HG02981 (cell line): ENCODE measurements around the gene BNIP3.
A peak's percentile ranks its signal among the peaks of the same experiment; 100 is the strongest.

Experiments
- ATAC-seq: cut with Tn5 transposase; IDR thresholded peaks from one replicate; pipeline ENCODE4 v1.9.1; 2021; ENCODE audit warnings: mild to moderate bottlenecking, moderate library complexity; ENCODE audit not compliant: unreplicated experiment

BNIP3 gene

GRCh38 chr10:131981429-131982184 is at the start of gene BNIP3:
Gene BNIP3, minus strand, starts transcription at chr10:131981923. Its CDS starts 117 bp downstream, at chr10:131981806.
- peak; percentile 87 for ATAC-seq

DNA sequence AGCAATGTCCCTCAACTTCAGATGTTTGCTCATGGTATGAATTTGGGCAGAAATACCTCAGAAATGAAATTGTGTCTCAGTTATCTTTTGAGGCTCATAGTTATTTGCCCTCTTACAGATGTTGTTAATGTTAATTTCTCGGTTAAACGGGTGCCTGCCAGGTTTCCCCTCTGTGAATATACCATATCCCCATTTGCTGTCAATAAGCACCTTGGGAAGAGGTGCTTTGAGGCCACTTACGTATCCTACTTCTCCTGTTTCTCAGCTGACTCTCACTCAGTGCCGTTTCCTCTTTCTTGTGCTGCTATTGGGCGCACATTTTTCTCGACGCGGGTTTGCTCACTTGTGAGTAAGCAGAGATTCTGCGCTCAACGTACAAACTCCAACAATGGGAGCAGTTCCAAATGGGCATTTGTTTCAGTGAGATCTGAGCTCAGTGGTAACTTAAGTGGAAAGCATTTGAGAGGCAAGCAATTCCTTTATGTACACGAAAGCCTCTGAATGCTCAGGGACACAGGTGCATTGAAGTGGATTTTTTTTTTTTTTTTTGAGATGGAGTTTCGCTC is 49.3 kb upstream of the BNIP3 start:
- ATAC-seq = no peak

GRCh38 chr10:132028706-132029105 is 47.0 kb upstream of the BNIP3 start:
- no peak for ATAC-seq

DNA sequence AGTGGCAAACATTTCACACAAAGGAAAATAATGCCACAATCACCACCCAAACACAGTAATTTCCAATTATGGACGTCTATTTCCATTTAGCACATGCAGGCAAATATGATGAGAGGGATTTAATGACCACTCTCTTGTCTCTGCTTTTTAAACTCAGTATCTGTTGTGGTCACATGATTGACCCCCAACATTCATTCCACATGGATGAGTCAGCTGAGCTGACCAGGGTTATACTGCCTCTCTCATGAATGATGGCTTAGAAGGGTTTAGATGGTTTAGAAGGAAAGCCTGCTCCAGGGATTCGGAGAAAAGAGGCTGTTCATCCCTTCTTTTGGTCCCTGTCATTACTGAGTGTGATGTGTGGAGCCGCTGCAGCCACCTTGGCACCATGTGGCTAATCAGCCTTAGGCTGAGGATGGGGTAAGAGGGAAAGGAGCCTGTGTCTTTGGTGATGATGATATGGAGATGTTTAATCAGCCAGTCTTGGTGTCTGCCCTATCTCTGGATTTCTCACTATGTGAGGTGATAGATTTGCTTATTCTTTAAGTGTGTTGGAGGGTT is 45.8 kb upstream of the BNIP3 start:
- ATAC-seq = no peak

DNA sequence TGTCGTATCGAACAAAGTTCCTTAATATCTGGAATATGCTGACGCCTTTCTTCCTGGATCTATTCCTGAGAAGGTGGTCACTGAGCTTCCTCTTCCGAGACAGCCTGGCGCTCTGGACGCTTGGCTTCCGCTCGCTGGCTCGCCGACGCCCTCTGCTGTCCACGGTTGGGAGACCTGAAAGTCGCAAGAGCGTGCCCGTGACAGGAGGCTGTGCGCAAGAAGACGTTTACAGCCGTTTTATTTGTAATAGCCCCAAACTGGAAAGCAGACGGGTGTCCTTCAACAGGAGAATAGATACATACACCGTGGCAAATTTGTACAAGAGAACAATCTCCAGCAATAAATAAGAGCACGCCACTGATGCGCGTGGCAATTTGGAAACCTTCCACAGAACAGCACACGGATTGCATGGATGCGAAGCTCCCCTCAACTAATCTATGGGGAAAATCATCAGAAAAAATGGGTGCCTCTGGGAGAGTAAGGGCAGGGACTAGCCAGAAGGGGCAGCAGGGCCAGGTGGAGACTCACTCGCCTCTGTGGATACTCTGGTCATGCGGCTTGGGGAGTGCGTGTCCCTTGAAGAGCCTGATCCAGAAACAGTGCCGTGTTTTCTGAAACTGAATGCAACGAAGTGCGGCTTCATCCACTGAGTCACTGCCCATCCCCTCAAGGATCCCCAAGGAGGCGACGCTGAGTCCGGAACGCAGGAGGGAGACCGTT is 41.5 kb upstream of the BNIP3 start:
- peak; percentile 73 for ATAC-seq

DNA sequence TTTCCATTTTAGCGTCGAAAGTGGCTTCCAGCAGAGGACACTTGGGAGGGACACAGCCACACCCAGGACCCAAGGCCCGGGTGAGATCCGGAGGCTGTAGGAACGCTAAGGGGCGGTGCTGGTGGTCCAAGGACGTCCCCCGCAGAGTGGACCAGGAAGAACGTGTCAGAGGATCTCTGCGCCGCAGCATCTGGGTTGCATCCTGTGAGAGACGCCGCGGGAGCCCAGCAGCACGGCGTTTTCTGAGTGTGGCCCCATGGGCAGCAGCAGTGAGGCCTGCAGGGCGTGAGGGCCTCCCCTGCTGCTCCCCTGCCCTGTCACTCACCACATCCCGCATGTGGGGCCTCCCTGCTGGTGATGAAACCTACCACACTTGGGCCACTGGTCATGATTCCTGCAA is 40.5 kb upstream of the BNIP3 start:
- no peak for ATAC-seq

- ATAC-seq = no peak
Observed at GRCh38 chr10:132021504-132022143, 39.9 kb upstream of the BNIP3 start.

DNA sequence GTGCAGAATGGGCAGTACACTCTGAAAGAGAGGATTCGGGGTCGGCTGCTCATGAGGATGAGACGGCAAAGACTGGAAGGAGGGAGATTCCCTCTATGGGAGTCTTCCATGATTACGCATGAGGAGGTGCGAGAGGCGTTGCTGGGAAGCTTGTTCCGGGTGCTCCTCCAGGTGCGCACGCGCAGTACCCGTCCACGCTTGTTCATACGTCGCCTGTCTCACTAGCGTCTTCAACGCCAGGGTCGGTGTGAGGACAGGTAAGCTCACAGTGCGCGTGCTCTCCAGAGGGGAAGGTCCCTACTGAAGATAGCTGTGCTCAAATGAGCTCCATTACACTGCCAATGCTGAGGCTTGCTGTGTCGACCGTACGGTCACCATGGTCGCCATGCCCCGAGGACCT is 39.3 kb upstream of the BNIP3 start:
- no peak for ATAC-seq

DNA sequence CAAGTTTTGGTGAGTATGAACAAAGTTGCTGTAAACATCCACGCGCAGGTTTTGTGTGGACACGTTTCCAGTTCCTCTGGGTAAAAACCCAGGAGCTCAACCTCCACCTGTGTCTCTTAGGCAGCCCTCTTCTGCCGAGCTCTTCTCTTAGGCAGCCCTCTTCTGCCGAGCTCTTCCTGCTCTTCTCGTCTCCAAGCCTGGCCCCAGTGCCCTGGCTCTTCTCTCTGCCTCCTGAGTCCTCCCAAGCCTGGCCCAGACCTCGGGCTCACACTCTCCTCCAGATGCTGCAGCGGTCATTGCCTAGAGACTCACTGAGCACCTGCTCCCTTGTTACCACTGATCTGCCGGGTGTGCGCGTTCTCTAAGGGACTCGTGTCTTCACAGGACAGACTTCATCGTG is 38.7 kb upstream of the BNIP3 start:
- no peak for ATAC-seq

DNA sequence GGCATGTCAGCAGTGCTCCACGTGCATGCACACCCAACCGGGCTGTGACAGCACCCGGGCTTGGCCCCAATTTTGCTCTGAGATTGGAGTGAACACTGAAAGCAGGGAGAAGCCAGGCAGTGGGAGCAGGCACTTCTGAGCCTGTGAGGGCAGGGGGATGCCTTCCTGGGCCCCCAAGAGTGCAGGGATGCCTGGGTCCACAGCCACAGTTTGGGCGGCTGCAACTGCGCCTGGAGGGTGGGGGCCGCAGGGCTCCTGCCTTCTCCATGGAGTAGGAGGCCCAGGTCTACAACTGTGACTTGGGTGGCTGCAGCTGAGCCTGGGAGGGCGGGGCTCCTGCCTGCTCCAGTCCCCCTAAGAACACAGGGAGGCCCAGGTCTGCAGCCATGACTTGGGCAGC is 37.6 kb upstream of the BNIP3 start:
- no peak for ATAC-seq

- ATAC-seq = no peak
Observed at GRCh38 chr10:132018446-132018845, 36.7 kb upstream of the BNIP3 start.

DNA sequence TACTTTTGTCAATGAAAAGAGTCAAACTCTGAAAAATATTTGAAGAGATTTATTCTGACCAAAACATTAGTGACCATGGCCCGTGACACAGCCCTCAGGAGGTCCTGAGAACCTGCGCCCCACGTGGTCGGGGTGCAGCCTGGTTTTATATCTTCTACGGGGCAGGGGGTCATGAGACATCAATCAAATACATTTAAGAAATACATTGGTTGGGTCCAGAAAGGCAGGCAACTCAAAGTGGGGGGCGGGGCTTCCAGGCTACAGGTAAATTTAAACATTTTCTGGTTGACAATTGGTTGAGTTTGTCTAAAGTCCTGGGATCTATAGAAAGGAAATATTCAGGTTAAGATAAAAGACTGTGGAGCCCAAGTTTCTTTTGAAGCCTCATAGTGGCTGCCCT is 34.8 kb upstream of the BNIP3 start:
- no peak for ATAC-seq

DNA sequence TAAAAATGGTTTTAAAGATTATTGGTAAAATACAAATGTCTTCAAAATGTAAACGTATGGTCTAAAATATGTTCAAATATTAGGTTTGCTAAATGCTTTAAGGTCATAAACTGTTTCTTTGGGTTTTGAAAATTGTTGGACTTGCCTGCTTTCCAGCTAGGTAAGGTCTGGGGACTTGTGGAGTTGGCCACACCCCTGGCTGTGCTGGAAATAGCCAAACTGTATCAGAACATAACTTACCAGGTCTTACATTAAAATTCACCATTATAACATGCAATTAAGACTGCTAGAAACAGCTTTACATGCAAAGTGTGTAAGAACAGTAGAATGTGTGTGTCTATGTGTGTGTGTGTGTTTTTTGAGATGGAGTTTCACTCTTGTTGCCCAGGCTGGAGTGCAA is 29.7 kb upstream of the BNIP3 start:
- ATAC-seq = no peak

- ATAC-seq = no peak
Observed at GRCh38 chr10:132011024-132011423, 29.3 kb upstream of the BNIP3 start.

- ATAC-seq = no peak
Observed at GRCh38 chr10:132010483-132010882, 28.8 kb upstream of the BNIP3 start.

DNA sequence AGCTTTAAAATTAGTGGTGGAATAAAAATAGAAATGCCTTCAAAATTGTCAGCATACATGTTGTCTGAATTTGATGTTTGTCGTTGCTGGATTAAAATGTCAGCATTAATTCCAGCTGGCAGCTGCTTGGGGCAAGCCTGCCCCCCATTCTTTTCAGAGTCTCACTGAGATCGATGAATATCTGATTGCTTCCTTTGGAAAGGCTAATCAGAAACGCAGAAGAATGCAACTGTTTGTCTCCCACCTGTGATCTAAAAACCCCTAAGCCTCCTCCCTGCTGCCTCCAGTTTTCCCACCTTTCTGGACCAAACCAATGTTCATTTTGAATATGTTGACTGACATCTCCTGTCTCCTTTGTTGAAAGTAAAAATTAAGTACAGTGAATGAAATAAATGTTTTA is 27.9 kb upstream of the BNIP3 start:
- no peak for ATAC-seq

DNA sequence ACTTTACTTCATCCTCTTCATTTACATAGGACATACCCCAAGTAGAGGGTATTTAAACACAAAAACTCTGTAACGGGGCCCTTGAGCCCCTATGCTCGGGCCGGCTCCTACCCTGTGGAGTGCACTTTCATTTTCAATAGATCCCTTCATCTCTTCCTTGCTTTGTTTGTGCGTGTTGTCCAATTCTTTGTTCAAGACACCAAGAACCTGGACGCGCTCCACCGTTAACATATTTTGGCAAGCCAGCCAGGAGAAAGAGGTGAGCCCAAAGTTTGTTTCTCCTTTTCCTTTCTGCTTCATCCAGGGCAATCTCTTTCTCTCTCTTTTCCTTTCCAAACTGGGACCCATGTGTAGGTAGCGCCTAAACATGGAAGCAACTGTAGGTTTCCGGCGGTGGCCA is 26.0 kb upstream of the BNIP3 start:
- ATAC-seq = no peak

DNA sequence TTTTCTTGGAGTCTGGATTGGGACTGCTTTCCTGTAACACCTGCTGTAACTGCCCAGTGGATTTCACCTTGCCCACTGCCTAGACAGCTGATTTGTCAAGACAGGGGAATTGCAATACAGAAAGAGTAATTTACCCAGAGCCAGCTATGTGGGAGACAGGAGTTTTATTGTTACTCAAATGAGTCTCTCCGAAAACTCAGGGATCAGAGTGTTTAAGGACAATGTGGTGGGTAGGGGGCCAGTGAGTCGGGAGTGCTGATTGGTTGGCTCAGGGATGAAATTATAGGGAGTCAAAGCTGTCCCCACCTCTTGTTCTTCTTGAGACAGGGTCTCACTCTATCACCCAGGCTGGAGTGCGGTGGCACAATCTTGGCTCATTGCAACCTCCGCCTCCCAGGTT is 25.2 kb upstream of the BNIP3 start:
- no peak for ATAC-seq

- ATAC-seq = no peak
Observed at GRCh38 chr10:132005147-132005546, 23.4 kb upstream of the BNIP3 start.

DNA sequence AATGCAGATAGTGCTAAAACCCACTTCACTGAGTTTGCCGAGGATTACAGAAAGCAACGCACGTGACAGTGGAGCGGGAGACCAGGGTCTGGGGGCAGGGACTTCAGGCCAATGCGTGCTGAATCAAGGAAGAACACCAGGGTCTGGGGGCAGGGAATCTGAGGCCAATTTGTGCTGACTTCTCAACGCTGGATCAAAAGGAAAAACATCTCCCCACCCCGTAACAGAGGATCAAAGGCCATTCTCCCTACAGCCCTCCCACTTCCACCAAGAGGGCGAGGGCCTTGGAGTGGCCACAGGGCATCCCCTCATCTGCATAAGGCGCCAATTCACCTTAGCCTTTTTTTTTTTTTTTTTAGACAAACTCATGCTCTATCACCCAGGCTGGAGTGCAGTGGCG is 22.3 kb upstream of the BNIP3 start:
- no peak for ATAC-seq

GRCh38 chr10:132003282-132003924 is 21.7 kb upstream of the BNIP3 start:
- no peak for ATAC-seq
